D341Med (cell line): ENCODE data around the gene FRMD4A.

ENCODE experiments used
- DNase-seq: peaks from one replicate; pipeline ENCODE4 v3.0.0; 2012; ENCODE audit warnings: low spot score

FRMD4A gene

DNA sequence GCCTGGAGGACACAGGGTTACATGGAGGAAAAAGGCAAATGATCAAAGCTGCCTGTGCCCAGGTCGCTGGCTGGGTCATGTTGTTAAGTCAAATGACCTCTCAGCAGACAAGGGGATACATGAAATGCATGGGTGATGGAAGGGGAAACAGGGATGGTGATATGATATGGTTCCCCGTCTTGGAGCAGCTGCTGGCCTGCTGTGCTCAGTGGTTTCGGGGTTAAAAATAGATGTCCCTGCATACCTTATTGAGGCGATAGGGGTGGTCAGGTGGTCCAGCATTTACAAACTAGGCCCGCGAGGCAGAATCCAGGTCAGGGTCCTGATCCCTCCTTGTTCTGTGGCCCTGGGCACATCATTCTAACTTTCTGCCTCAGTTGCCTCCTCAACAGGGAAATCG is 586.8 kb downstream of the FRMD4A start:
- no peak for DNase-seq

DNA sequence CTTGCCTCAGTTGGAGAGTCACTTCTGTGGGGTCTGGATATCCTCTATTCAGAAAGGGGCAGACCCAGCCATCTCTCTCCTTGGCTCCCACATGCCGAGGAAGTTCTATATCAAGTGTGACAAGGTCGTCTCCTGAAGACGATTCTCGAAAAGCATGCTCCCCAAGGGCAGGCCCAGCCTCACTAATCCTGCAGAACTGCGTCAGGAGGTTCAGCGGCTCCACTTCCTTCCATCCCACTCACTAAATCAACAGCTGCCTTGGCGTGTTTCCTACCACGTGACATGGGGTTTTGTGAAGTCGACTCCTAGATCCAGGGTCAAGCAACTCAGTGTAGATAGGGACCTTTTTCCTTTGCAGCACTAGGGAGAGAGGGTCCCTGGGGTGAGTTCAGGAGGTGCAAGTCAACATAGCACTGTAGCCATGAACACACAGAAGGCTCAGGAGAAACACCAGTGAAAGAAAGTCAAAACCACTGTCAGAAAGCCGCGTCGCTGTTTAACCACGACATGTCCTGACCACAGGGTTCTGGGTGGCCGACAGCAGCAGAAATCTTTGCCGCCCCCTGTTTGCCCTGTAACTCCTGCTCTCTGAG is 587.5 kb downstream of the FRMD4A start:
- no peak for DNase-seq

DNA sequence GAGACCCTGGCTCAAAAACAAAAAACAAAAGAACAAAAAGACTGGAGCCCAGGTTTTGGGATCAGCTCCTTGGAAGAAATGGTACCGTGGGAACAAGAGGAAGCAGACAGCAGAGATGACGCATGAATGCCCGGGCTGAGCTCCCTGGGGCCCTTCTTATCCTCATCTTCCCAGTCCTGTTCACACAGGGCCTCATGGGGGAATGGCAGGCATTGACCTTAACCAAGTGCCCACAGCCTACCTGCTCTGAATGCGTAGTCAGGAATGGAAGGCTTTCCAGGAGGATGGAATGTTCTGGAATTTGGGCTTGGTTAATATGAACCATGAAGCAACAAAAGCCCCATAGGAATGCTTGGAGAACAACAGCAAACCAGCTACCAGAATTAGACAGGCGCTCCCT is 589.3 kb downstream of the FRMD4A start:
- no peak for DNase-seq

GRCh38 chr10:13740461-13740860 is 590.3 kb downstream of the FRMD4A start:
- no peak for DNase-seq

DNA sequence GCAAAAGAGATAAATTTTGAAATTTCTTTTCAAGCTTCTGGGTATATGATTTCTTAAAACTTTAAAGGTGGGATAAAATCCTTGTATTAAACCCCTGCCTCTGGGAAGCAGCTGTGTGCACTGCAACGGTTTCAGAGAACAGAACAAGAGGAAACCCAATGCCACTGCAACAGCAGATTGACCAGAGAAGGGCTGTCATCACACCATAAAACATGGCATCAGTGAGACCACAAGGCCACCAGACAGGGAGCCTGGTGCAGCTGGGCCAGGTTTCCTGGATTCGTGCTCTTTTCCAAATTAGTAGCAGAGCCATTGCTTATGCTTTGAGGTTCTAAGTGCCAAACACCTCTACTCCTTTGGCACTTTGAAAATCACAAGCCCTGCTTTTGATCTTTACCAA is 591.5 kb downstream of the FRMD4A start:
- no peak for DNase-seq

GRCh38 chr10:13736506-13736905 is 594.2 kb downstream of the FRMD4A start:
- DNase-seq: no peak

- no peak for DNase-seq
Observed at GRCh38 chr10:13734151-13734550, 596.6 kb downstream of the FRMD4A start.

DNA sequence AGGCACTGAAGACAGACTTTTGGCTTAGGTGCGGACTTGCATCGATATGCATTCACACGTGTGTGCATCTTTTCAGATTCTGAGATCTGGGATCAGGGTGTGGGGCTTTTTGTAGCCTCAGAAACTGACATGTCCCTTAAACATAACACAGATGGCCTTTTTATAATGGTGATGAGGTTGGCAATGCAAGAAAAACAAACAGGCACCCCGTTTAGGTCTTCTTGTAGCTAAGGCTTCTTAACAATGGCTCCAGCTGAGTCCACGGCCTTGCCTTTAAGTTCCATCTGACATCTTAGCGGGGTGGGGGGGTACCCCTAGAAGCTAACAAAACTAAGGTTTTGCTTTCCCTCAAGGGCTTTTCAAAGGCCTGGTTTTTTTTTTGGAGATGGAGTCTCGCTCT is 597.7 kb downstream of the FRMD4A start:
- DNase-seq: no peak

GRCh38 chr10:13732465-13732881 is 598.3 kb downstream of the FRMD4A start:
- no peak for DNase-seq

DNA sequence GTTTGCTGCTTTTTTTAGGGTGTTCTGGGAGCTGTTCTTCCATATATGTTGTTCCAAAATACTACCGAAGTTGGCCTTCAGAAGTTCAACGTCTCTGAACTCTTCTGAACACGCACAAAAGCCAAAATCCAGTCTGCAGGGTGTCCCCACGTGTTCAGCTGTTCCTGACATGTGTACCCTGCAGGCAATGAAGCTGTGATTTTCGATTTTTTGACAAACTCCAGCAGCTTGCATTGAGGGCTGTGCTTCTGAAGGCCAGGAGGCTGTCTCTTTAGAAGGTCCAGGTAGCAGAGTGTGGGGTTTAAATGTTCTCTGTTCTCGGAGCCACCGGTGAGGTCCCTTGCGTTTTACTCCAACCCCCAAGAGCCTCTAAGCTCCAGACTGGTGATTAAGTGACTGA is 598.9 kb downstream of the FRMD4A start:
- no peak for DNase-seq

GRCh38 chr10:13730956-13731355 is 599.8 kb downstream of the FRMD4A start:
- DNase-seq: no peak

DNA sequence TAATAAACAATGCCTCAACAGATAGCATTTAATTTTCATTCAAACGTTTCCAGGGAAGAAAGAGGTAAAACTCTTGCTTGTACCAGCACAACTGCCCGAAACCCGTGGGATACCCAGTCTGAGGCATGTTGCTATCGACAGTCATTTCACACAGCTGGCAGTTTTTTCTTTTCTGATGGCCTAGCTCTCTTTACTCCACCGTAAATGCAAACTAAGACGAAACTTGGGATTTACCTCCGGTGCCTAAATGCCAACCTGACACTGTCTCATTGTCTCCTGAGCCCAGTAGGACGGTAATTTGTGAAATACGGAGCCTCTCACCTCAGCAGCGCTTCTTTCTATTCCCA is 600.4 kb downstream of the FRMD4A start:
- no peak for DNase-seq

GRCh38 chr10:13729586-13730305 is 601.0 kb downstream of the FRMD4A start:
- DNase-seq: no peak

GRCh38 chr10:13728898-13729535 is 601.7 kb downstream of the FRMD4A start:
- no peak for DNase-seq

- no peak for DNase-seq
Observed at GRCh38 chr10:13725594-13725993, 605.1 kb downstream of the FRMD4A start.

GRCh38 chr10:13724484-13724883 is 606.2 kb downstream of the FRMD4A start:
- DNase-seq: no peak

DNA sequence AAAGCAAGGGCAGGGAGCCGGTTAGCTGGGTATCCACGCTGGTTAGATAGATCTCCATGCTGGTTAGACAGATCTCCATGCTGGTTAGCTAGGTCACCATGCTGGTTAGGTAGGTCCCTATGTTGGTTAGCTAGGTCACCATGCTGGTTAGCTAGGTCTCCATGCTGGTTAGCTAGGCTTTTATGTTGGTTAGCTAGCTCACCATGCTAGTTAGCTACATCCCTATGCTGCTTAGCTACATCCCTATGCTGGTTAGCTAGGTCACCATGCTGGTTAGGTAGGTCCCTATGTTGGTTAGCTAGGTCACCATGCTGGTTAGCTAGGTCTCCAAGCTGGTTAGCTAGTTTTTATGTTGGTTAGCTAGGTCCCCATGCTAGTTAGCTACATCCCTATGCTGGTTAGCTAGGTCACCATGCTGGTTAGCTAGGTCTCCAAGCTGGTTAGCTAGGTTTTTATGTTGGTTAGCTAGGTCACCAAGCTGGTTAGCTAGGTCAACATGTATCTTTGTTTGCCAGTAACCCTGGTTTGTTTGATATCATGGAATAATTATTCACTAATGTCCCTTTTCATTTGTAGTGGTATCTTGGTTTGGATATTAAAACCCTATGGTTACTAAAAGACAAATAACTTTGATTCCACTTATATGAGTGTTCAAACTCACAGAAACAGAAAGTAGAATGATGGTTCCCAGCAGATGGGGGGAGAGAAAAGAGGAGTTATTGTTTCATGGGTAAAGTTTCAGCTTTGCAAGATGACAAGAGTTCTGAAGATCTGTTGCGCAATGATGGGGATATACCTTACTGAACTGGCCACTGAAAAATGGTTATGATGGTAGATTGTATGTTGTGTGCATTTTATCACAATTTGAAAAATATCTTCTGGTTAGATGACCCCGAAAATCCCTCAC is 607.7 kb downstream of the FRMD4A start:
- no peak for DNase-seq

- no peak for DNase-seq
Observed at GRCh38 chr10:13721486-13721885, 609.2 kb downstream of the FRMD4A start.

- DNase-seq: no peak
Observed at GRCh38 chr10:13720699-13721098, 610.0 kb downstream of the FRMD4A start.

DNA sequence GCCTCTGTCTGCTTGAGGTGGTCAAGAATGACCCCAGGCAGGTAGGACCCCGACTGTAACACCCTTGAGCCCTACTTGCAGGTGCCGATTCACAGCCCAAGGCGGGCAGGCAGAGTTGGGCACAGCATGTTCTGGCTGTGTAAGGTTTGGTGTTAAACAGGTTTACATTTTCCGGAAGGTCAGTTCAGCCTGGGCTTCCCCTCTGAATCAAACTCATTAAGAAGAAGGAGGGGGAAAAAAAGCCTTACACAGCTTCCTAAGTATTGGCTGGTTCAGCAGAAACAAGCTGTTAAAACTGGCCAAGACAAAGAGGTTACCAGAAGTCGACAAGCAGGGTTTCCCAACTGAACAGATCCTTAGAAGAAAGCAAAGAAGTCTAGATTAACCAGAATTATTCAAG is 611.3 kb downstream of the FRMD4A start:
- DNase-seq: no peak

GRCh38 chr10:13718820-13719219 is 611.9 kb downstream of the FRMD4A start:
- no peak for DNase-seq

- no peak for DNase-seq
Observed at GRCh38 chr10:13717936-13718772, 612.6 kb downstream of the FRMD4A start.
